GM12875 (cell line): ENCODE data around the gene GAB2.

Experiments used
- H3K4me3 ChIP-seq: one replicate; pipeline ENCODE4 v1.5.1; 2011; ENCODE audit warnings: low read depth, low read length, control low read depth
- TF ChIP-seq, protein P1 (sequence below): IDR thresholded peaks from 2 replicates; pipeline ENCODE4 v1.5.1; 2011; ENCODE audit warnings: low read depth, mild to moderate bottlenecking, control low read depth, inconsistent platforms, low read length, moderate library complexity, borderline replicate concordance; ENCODE audit not compliant: insufficient read depth

GAB2 gene

DNA sequence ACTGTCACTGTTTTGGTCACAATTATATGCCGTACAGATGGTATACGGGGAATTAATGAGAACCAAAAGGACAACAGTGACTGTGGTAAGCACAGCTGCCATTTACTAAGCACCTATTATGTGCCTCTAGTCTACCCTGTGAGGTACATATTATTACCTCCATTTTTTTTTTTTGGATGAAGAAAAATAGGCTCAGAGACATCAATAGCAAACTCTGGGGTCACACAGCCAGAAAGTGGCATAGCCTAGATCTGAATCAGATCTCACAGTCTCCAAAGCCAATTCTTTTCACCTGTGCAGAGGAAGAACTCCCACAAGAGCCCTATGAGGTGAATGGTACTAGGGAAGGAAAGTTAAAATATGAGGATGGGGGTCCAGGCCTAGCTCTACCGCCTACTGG lies 160.0 kb downstream of the GAB2 start:
- H3K4me3 ChIP-seq, result no peak overlapping the region
- TF ChIP-seq, protein P1, sequence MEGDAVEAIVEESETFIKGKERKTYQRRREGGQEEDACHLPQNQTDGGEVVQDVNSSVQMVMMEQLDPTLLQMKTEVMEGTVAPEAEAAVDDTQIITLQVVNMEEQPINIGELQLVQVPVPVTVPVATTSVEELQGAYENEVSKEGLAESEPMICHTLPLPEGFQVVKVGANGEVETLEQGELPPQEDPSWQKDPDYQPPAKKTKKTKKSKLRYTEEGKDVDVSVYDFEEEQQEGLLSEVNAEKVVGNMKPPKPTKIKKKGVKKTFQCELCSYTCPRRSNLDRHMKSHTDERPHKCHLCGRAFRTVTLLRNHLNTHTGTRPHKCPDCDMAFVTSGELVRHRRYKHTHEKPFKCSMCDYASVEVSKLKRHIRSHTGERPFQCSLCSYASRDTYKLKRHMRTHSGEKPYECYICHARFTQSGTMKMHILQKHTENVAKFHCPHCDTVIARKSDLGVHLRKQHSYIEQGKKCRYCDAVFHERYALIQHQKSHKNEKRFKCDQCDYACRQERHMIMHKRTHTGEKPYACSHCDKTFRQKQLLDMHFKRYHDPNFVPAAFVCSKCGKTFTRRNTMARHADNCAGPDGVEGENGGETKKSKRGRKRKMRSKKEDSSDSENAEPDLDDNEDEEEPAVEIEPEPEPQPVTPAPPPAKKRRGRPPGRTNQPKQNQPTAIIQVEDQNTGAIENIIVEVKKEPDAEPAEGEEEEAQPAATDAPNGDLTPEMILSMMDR, result no peak

DNA sequence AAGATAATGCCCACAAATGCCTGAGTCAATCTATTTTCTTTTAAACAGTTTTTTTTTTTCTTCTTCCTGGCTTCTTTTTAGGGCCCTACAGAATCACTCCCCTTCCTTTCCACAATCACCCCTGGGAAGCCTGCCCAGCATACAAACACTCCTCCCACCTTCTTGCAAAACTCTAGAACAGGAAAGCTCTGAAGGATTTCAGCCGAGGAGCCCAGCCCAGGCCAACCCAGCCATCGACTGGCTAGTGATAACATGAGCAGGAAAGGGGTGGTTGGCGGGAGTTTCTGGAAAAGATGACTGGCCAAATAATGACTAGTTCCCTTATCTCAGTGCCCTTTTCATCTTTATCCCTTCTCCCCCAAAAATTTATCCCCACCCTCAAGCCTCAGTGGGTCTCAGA lies 160.7 kb downstream of the GAB2 start:
- no peak overlapping the region for H3K4me3 ChIP-seq
- TF ChIP-seq, protein P1, result no peak

DNA sequence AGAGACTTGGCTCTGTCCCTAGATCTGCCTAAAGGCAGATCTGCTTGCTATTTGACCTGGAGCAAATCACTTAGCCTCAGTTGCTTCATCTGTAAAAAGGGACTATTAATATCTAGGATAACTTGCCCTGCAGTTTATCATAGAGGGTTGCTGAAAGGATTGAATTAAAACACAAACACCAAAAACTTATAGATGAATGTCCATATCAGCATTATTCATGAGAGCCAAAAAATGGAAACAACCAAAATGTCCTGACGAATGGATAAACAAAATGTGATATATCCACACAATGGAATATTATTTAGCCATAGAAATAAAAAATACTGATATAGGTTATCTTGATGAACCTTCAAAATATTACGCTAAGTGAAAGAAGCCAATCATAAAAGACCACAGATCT lies 161.7 kb downstream of the GAB2 start:
- H3K4me3 ChIP-seq, result no peak overlapping the region
- TF ChIP-seq, protein P1, result no peak

DNA sequence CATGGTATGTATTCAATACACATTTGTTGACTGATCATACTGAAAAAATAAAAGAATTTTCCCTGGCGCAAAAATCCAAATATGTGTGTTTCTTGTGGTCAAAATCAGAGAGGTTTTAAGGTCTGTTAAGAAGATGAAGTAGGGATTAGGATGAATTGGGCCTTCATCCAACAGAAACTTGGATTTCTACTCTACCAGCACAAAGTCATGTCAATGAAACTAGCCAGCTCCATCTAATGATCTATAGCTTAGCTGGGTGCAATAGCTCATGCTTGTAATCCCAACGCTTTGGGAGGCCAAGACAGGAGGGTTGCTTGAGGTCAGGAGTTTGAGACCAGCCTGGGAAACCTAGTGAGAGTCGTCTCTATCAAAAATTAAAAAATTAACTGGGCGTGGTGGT lies 163.4 kb downstream of the GAB2 start:
- H3K4me3 ChIP-seq, result no peak overlapping the region

GRCh38 chr11:78253797-78254196 lies 163.8 kb downstream of the GAB2 start:
- TF ChIP-seq, protein P1, result no peak
- H3K4me3 ChIP-seq, result no peak overlapping the region

More for the DNA sequence above, 163.4 kb downstream of the GAB2 start:
- TF ChIP-seq, protein P1, result no peak

- no peak overlapping the region for H3K4me3 ChIP-seq
- TF ChIP-seq, protein P1, result no peak
These were observed 166.4 kb downstream of the GAB2 start for GRCh38 chr11:78251083-78251775.

- H3K4me3 ChIP-seq, result no peak overlapping the region
- TF ChIP-seq, protein P1, result no peak
These were observed 167.5 kb downstream of the GAB2 start for GRCh38 chr11:78250099-78250498.
